GM19438 (cell line): ENCODE data around the gene MATCAP1.
A peak's percentile ranks its signal among the peaks of the same experiment; 100 is the strongest.

Experiments used
- ATAC-seq: cut with Tn5 transposase; IDR thresholded peaks from one replicate; pipeline ENCODE4 v1.9.1; 2021; ENCODE audit warnings: low read depth; ENCODE audit not compliant: unreplicated experiment

The MATCAP1 gene

DNA sequence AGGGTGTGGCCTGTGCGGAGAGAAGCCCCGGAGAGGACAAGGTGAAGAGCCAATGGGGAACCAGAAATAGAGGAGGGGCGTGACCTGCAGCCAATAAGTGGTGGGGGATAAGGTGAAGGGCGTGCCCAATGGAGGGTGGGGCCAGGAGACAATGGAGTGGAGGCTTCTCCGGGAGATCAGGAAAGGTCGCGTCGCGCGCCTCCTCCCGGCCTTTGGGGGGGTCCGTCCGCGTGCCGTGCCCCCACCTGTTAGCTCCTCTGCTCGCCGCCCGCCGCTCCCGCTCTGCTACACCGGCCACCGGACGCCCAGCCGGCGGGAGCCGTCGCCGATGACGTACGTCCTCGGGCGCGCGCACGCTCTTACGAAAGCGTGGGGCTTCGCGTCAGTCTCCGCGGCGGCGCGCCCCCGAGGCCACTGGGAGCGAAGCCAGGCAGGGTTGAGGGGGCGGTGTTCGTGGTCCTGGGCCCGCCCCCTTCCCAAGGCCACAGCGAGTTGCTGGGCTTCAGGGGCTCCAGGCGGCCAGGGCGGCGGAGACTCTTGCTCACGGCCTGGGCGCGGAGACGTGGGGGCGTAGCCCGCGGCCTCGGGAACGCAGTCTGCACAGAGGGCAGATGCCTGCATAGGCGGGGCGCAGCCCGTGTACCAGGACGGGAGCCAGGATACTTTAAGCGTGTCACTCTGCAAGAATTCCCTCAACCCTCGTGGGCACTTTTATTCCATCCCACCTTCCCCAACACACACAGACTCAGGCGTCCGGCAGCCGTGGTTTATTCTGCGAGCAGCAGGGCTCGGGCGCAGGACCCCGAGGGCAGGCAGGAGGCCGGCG, at the start of gene MATCAP1:
MATCAP1 (minus strand) TSS at position 337 of the 826 bp plus-strand sequence. CDS start 3,353 bp downstream, outside the sequence.
- ATAC-seq = peak; percentile 95

GRCh38 chr16:67230809-67231660, 47.3 kb upstream of the MATCAP1 start:
- ATAC-seq = no peak

GRCh38 chr16:67229906-67230808, 46.4 kb upstream of the MATCAP1 start:
- ATAC-seq = no peak

- ATAC-seq = no peak
Observed at GRCh38 chr16:67228905-67229304, 45.1 kb upstream of the MATCAP1 start.

- ATAC-seq = no peak
Observed at GRCh38 chr16:67228034-67228785, 44.4 kb upstream of the MATCAP1 start.

- no peak for ATAC-seq
Observed at GRCh38 chr16:67227567-67227921, 43.8 kb upstream of the MATCAP1 start.

- ATAC-seq = peak; percentile 91
Observed at GRCh38 chr16:67226804-67227566, 43.2 kb upstream of the MATCAP1 start, which contains the start of gene TMEM208. TSS of gene TMEM208 (plus strand) at chr16:67227130. CDS start at chr16:67227219, 89 bp downstream.

DNA sequence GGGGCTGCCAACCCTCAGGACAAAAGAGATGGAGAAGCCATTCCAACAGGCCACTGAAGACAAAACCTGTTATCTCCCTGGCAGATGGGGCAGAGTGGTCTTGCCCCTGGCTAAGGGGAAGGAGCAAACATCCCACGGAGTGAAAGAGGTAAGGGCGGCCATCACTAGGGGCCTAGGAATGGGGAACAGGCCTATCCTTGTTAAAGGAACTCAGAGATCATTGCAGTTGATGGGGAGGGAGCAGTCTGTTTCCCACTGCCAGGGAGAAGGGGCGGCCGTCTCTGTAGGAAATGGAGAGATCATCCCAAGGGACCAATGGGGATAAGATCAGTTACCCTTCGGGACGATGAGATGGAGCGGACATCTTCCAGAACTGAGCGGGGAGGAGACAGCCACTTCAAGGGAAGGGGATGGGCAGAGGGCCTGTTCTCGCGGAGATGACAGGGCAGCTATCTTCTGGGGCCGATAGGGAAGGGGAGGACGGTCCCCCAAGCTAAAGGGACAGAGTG, 42.6 kb upstream of the MATCAP1 start:
- no peak for ATAC-seq

- ATAC-seq = no peak
Observed at GRCh38 chr16:67223992-67224391, 40.2 kb upstream of the MATCAP1 start.

DNA sequence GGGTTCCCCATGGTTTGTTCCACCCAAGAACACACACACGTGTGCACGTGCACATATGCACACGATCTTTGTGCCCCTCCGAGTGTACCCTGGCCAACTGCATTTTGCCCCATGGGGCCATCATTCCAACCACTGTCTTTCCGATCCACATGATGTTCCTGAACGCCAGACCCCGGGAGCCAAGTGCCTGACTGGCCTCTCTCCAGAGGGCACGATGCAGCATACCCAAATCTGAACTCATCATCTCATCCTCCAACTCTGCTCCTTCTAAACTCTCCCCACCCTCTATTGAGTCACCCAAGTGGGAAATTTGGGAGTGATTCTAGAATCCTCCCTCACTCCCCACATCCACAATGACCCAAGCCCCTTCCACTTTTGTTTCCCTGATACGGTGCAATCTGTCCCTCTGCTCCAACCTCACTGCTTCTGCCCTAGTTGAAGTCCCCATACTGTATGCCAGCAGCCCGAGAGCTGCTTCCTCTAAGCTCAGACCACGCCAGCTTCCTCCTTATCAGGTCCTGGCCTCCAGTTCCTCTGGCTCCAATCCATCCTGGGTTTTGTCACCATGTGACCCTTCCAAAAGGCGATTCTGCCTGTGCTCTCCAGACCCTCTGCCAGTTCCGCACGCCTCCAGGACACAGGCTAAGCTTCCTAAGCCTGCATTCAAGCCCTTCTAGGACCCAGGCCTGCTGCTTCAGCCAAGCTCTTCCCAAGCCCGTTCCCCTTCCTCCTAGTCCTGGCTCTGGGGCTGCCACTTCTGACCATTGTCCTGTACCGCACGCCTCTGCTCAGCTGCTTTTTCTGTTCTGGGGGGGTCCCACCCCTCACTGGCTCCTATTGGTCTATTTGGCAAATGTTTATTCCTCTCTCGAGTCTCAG, 33.1 kb upstream of the MATCAP1 start:
- no peak for ATAC-seq

GRCh38 chr16:67215706-67216105, 31.9 kb upstream of the MATCAP1 start:
- ATAC-seq = no peak

- ATAC-seq = no peak
Observed at GRCh38 chr16:67213197-67214019, 29.6 kb upstream of the MATCAP1 start.

DNA sequence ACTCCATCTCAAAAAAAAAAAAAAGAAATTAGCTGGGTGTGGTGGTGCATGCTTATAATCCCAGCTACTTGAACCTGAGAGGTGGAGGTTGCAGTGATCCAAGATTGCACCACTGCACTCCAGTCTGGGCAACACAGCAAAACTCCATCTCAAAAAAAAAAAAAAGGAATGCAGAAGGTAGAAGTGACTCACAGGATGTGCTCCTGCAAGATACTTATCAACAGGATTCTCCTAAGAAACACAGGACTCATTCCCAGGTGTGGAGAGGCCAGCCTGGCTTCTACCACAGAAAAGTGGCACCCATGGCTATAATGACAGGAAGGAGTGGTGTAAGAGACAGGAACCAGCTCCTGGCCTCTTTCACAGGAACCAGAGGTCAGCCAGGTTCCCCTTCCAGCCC, 29.0 kb upstream of the MATCAP1 start:
- no peak for ATAC-seq

GRCh38 chr16:67211674-67212073, 27.9 kb upstream of the MATCAP1 start:
- no peak for ATAC-seq

DNA sequence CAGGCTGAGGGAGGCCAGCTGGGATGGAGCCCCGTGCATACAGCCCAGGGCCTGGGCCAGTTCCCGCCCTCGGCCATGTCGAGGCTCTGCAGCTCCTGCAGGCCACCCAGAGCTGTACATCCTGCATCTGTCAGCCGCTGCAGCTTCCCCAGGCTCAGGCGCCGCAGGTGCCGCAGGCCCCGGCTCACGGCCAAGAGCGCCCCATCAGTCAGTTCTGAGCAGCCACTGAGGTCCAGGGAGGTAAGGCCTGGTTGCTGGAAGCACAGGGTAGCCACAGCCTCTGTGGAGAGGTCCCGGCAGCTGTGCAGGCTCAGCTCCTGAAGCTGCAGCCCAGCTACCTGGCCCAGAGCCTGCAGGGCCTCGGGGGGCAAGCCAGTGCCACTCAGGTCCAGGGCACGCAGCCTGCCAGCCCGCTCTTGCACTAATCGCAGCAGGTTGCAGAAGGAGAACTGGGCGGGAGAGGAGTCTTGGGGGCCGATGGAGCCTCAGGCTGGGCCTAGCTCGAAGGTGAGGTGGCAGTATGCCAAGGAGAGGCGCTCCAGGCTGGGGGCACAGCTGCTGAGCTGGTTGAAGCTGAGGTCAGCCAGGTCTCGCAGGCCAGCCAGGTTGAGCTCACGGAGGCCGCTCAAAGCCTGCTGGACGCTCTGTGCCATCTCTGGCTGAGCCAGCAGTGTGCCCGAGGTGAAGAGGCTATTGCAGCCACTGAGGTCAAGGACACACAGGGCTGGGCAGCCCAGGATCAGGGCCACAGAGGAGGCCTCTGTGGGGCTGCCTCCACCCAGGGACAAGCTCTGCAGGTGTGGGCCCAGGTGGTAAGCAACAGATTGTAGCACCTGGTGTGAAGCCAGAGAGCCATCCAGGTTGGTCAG, 26.5 kb upstream of the MATCAP1 start:
- no peak for ATAC-seq

DNA sequence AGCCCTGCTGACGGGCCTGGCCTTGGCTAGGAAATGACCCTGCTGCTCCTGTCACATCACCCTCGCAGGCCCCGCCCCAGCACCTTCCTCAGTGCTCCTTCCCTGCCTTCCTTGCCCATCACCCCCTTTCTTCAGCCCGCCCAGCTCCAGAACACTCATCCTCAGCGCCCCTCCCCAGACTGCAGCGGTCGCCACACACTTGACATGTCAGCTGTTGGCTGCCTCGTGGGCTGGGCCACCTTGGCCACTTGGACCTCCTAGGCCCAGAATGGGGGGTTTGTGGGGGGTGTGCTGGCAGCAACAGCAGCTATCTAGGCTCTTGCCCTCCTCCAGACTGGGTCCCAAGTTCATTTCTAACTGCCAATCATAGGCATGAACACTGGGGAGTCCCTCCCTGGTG, 25.8 kb upstream of the MATCAP1 start:
- no peak for ATAC-seq
